PC-9 (cell line): Measurements from ENCODE around the gene CFAP54. TPM values are rescaled to one million over a fixed set of nuclear protein-coding genes. Genes with fewer than 3 reads are reported as not detected.

Experiments
- BruUV-seq: library from RNA; stranded (reverse); fragments of 400-500 nt; replicated peaks from 2 replicates; lab custom pipeline; 2021; lab: Mats Ljungman, UMichigan
- CTCF ChIA-PET: fragments of 300-600 bp; sonication (Branson Sonifier 250); formaldehyde crosslinking; loops from one replicate; lab custom pipeline; 2022; ENCODE audit warnings: antibody characterized with exemption; lab: Charles Lee
- POLR2A ChIA-PET: fragments of 300-600 bp; sonication (Branson Sonifier 250); formaldehyde crosslinking; loops from one replicate; lab custom pipeline; 2022; ENCODE audit warnings: antibody characterized with exemption; ENCODE audit not compliant: unreplicated experiment; lab: Charles Lee
- DNase-seq, 2 experiments: peaks; one replicate each; pipeline versions ENCODE4 v3.0.0 to v3.0.0-alpha.2; 2015 to 2022; ENCODE audit warnings: mixed read lengths in 1 of 2
- H2AFZ ChIP-seq: fragments of 200-600 bp; sonication (generic); 2 replicates; pipeline ENCODE4 v1.8.1; 2017; ENCODE audit warnings: antibody characterized with exemption
- H3F3A ChIP-seq: fragments of 200-600 bp; sonication (generic); 2 replicates; pipeline ENCODE4 v1.8.1; 2017; ENCODE audit warnings: antibody characterized with exemption, mild to moderate bottlenecking, low read depth; ENCODE audit not compliant: insufficient read depth
- H3K27ac ChIP-seq: fragments of 200-600 bp; sonication (generic); 2 replicates; pipeline ENCODE4 v1.6.1; 2016; ENCODE audit warnings: mixed run types
- H3K27me3 ChIP-seq: fragments of 200-600 bp; sonication (generic); 2 replicates; pipeline ENCODE4 v1.6.1; 2016; ENCODE audit warnings: low read depth, mixed run types; ENCODE audit not compliant: insufficient read depth
- H3K36me3 ChIP-seq: fragments of 200-600 bp; sonication (generic); 2 replicates; pipeline ENCODE4 v1.6.1; 2016; ENCODE audit warnings: low read depth, mixed run types
- H3K4me1 ChIP-seq: fragments of 200-600 bp; sonication (generic); replicated peaks from 2 replicates; pipeline ENCODE4 v1.6.1; 2016; ENCODE audit warnings: mixed run types; ENCODE audit not compliant: insufficient read depth
- H3K4me2 ChIP-seq: fragments of 200-600 bp; sonication (generic); 2 replicates; pipeline ENCODE4 v1.6.1; 2017; ENCODE audit warnings: mixed run types
- H3K4me3 ChIP-seq: fragments of 200-600 bp; sonication (generic); 2 replicates; pipeline ENCODE4 v1.6.1; 2016; ENCODE audit warnings: mixed run types
- H3K79me2 ChIP-seq: fragments of 200-600 bp; sonication (generic); 2 replicates; pipeline ENCODE4 v1.6.1; 2017; ENCODE audit warnings: low read depth, mixed run types
- H3K9me2 ChIP-seq: fragments of 200-600 bp; sonication (generic); 2 replicates; pipeline ENCODE4 v1.8.1; 2017; ENCODE audit warnings: mild to moderate bottlenecking; ENCODE audit not compliant: insufficient read depth
- H3K9me3 ChIP-seq: fragments of 200-600 bp; sonication (generic); 2 replicates; pipeline ENCODE4 v1.8.1; 2016; ENCODE audit warnings: low read depth; ENCODE audit not compliant: insufficient read depth
- H4K20me1 ChIP-seq: fragments of 200-600 bp; sonication (generic); 2 replicates; pipeline ENCODE4 v1.8.1; 2017; ENCODE audit not compliant: insufficient read depth
- CTCF ChIP-seq: fragments of 200-600 bp; sonication (generic); conservative IDR thresholded peaks from 2 replicates; pipeline ENCODE4 v1.6.1; 2017; ENCODE audit warnings: mixed run types, antibody characterized with exemption, mild to moderate bottlenecking, moderate library complexity
- EZH2 ChIP-seq: fragments of 200-600 bp; sonication (generic); IDR thresholded peaks from 2 replicates; pipeline ENCODE4 v1.8.0; 2017; ENCODE audit warnings: antibody characterized with exemption, low read depth
- intact Hi-C: fragments of 100-400 bp; cut with micrococcal nuclease; formaldehyde crosslinking; loops from one replicate; pipeline ENCODE4 v1.10.0; 2022; ENCODE audit not compliant: unreplicated experiment
- total RNA-seq: library from RNA; stranded (reverse); gene quantifications from 2 replicates; pipeline ENCODE4 v1.2.3, GENCODE V29; 2021

CFAP54 gene
- total RNA-seq, 1 experiment from 2014 or later: 16.4 TPM

- Histone ChIP-seq H4K20me1 (no peaks in the 10 kb centered on the region), H3K4me1 (peaks cover 8% of the 10 kb centered on the region), H3K27me3 (no peaks in the 10 kb centered on the region), H3K9me3 (no peaks in the 10 kb centered on the region), H3K4me3 (no peak overlapping the region), H2AFZ (no peak overlapping the region), H3K27ac (no peak overlapping the region), H3K36me3 (no peaks in the 10 kb centered on the region), H3K9me2 (no peaks in the 10 kb centered on the region), H3F3A (no peaks in the 10 kb centered on the region), H3K79me2 (peaks cover 13% of the 10 kb centered on the region; the same call in 1 of the 2 replicates), H3K4me2 (no peak overlapping the region)
- ChIA-PET POLR2A (interaction anchor here (0.5 kb wide), 1 partner anchor 66 kb away, joined by 3 read pairs; no protein-coding TSS in a partner anchor), CTCF (interaction anchor here (0.5 kb wide), 1 partner anchor 15 kb away, joined by 5 read pairs; no protein-coding TSS in a partner anchor)
- DNase-seq: no peak
- no TSS peak for BruUV-seq
- TF ChIP-seq CTCF: no peak
- no peak for TF ChIP-seq EZH2
- intact Hi-C loops: no loop called here
Observed at GRCh38 chr12:96912943-96913342, 423.6 kb downstream of the CFAP54 start.

- 0 out of 2 replicates have a peak, but pooled peaks cover 3% of the 10 kb centered on the region for H4K20me1 ChIP-seq
- H2AFZ ChIP-seq: no peak overlapping the region
- no peak overlapping the region for H3K4me3 ChIP-seq
- CTCF ChIA-PET: interaction anchor here (0.6 kb wide), 1 partner anchor 535 kb away, joined by 8 read pairs; no protein-coding TSS in a partner anchor
- BruUV-seq: no TSS peak
- no peaks in the 10 kb centered on the region for H3F3A ChIP-seq
- no peak overlapping the region for H3K27ac ChIP-seq
- intact Hi-C loops: no loop called here
- TF ChIP-seq CTCF (no peak), EZH2 (no peak)
- no peak overlapping the region for H3K4me2 ChIP-seq
- H3K9me2 ChIP-seq: no peaks in the 10 kb centered on the region
- POLR2A ChIA-PET: no interaction called here
- no peaks in the 10 kb centered on the region for H3K79me2 ChIP-seq
- DNase-seq: no peak
- H3K36me3 ChIP-seq: no peaks in the 10 kb centered on the region
- H3K27me3 ChIP-seq: no peaks in the 10 kb centered on the region
- H3K9me3 ChIP-seq: no peaks in the 10 kb centered on the region
- no peaks in the 10 kb centered on the region for H3K4me1 ChIP-seq
Observed at GRCh38 chr12:96919510-96920210, 430.3 kb downstream of the CFAP54 start.

Other genes with a start within 250 kb of the CFAP54 start
- gene CDK17, start 89.1 kb upstream of the CFAP54 start, total RNA-seq: 22.5 and 29.0 TPM in 2 replicates